Loucy (cell line): ENCODE data around the gene IVNS1ABP.

Experiments
- H2AFZ ChIP-seq: fragments of 200-600 bp; sonication (generic); 2 replicates; pipeline ENCODE4 v1.6.0; 2016; ENCODE audit warnings: antibody characterized with exemption, mild to moderate bottlenecking, low read length, moderate library complexity
- H3F3A ChIP-seq: fragments of 200-600 bp; 2 replicates; pipeline ENCODE4 v1.6.0; 2016; ENCODE audit warnings: antibody characterized with exemption, low read depth, mild to moderate bottlenecking
- H3K27me3 ChIP-seq: fragments of 200-600 bp; sonication (generic); 2 replicates; pipeline ENCODE4 v1.6.1; 2014; ENCODE audit warnings: low read length, mild to moderate bottlenecking; ENCODE audit not compliant: insufficient read depth, poor library complexity, severe bottlenecking
- H3K36me3 ChIP-seq: fragments of 200-600 bp; sonication (generic); 2 replicates; pipeline ENCODE4 v1.6.1; 2016; ENCODE audit warnings: low read length; ENCODE audit not compliant: insufficient read depth
- H3K4me1 ChIP-seq: fragments of 200-600 bp; sonication (generic); 2 replicates; pipeline ENCODE4 v1.5.1; 2014; ENCODE audit warnings: low read length, mild to moderate bottlenecking; ENCODE audit not compliant: insufficient read depth, poor library complexity, severe bottlenecking
- H3K4me2 ChIP-seq: fragments of 200-600 bp; sonication (generic); 2 replicates; pipeline ENCODE4 v1.6.0; 2014; ENCODE audit warnings: antibody characterized with exemption, low read length, low read depth, mild to moderate bottlenecking; ENCODE audit not compliant: poor library complexity, severe bottlenecking
- H3K4me3 ChIP-seq: fragments of 200-600 bp; sonication (generic); 2 replicates; pipeline ENCODE4 v1.5.1; 2014; ENCODE audit warnings: low read length, mild to moderate bottlenecking, mixed read lengths; ENCODE audit not compliant: poor library complexity, severe bottlenecking
- H3K79me2 ChIP-seq: fragments of 200-600 bp; sonication (generic); 2 replicates; pipeline ENCODE4 v1.6.1; 2014; ENCODE audit warnings: low read length; ENCODE audit not compliant: insufficient read depth
- H3K9ac ChIP-seq: fragments of 200-600 bp; sonication (generic); 2 replicates; pipeline ENCODE4 v1.6.0; 2014; ENCODE audit warnings: mild to moderate bottlenecking, low read depth, low read length, moderate library complexity; ENCODE audit not compliant: poor library complexity, severe bottlenecking
- H3K9me2 ChIP-seq: fragments of 200-600 bp; sonication (generic); replicated peaks from 2 replicates; pipeline ENCODE4 v1.6.1; 2016; ENCODE audit warnings: low read depth, low read length, mixed read lengths
- H3K9me3 ChIP-seq: fragments of 200-600 bp; sonication (generic); 2 replicates; pipeline ENCODE4 v1.6.1; 2014; ENCODE audit warnings: mild to moderate bottlenecking, antibody characterized with exemption, low read length, low read depth; ENCODE audit not compliant: insufficient read depth
- H4K20me1 ChIP-seq: fragments of 200-600 bp; sonication (generic); 2 replicates; pipeline ENCODE4 v1.6.0; 2014; ENCODE audit warnings: antibody characterized with exemption, low read length, mild to moderate bottlenecking; ENCODE audit not compliant: insufficient read depth, poor library complexity, severe bottlenecking
- EZH2phosphoT487 ChIP-seq: fragments of 200-600 bp; IDR thresholded peaks from 2 replicates; pipeline ENCODE4 v1.6.1; 2018; ENCODE audit warnings: antibody characterized with exemption, mild to moderate bottlenecking, moderate library complexity, borderline replicate concordance
- TF ChIP-seq, protein P1 (sequence below): fragments of 200-600 bp; sonication (generic); conservative IDR thresholded peaks from 2 replicates; pipeline ENCODE4 v1.5.1; 2014; ENCODE audit warnings: mild to moderate bottlenecking, antibody characterized with exemption, low read length

Gene IVNS1ABP

DNA sequence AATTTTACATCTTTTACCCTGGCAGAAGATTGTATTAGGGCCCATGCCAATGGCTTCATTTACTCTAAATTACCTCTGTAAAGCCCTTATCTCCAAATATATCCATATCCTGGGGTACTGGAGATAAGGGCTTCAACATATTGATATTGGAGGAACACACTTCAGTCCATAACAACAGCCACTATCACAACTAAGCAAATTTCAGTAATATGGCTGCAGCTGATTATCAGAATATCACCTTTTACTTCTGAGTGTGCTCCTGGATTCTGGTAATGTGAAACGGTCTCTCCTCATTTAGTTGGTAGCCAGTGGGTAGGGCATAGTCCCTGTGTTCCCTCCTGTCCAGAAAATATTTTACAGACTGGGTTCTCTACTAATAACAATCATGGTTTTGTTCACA is 53.3 kb downstream of the IVNS1ABP start:
- H3K27me3 ChIP-seq: no peaks in the 10 kb centered on the region
- TF ChIP-seq, protein P1, sequence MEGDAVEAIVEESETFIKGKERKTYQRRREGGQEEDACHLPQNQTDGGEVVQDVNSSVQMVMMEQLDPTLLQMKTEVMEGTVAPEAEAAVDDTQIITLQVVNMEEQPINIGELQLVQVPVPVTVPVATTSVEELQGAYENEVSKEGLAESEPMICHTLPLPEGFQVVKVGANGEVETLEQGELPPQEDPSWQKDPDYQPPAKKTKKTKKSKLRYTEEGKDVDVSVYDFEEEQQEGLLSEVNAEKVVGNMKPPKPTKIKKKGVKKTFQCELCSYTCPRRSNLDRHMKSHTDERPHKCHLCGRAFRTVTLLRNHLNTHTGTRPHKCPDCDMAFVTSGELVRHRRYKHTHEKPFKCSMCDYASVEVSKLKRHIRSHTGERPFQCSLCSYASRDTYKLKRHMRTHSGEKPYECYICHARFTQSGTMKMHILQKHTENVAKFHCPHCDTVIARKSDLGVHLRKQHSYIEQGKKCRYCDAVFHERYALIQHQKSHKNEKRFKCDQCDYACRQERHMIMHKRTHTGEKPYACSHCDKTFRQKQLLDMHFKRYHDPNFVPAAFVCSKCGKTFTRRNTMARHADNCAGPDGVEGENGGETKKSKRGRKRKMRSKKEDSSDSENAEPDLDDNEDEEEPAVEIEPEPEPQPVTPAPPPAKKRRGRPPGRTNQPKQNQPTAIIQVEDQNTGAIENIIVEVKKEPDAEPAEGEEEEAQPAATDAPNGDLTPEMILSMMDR: no peak
- no peak for TF ChIP-seq EZH2phosphoT487
- no peak overlapping the region for H3K4me2 ChIP-seq
- H3K9me2 ChIP-seq: no peaks in the 10 kb centered on the region
- H3K36me3 ChIP-seq: no peaks in the 10 kb centered on the region
- no peaks in the 10 kb centered on the region for H3K79me2 ChIP-seq
- no peaks in the 10 kb centered on the region for H3F3A ChIP-seq
- no peak overlapping the region for H2AFZ ChIP-seq
- no peaks in the 10 kb centered on the region for H4K20me1 ChIP-seq
- no peak overlapping the region for H3K4me3 ChIP-seq
- H3K4me1 ChIP-seq: no peaks in the 10 kb centered on the region
- no peak overlapping the region for H3K9ac ChIP-seq
- H3K9me3 ChIP-seq: no peaks in the 10 kb centered on the region

DNA sequence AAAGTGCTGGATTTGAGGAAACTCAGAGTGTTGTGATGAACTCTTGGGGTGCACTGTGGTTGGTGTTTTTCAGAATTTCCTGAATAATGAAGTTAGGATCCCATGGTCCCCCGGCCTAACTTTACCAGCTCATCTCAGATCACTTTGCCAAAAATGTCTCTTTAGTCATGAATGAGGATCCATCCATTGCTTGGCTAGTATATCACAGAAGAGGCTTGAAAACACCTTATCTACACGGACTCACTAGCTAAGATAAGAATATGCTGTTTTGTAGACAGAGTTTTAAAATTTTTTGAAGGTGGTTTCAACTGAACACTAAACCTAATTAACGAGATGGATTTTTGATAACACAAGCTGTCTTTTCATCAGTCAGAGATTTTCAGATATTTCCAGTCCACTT is 53.8 kb downstream of the IVNS1ABP start:
- H3K36me3 ChIP-seq: no peaks in the 10 kb centered on the region
- H3K9ac ChIP-seq: no peak overlapping the region
- no peaks in the 10 kb centered on the region for H3K9me2 ChIP-seq
- no peak overlapping the region for H2AFZ ChIP-seq
- H3K4me3 ChIP-seq: no peak overlapping the region
- no peaks in the 10 kb centered on the region for H4K20me1 ChIP-seq
- no peaks in the 10 kb centered on the region for H3K27me3 ChIP-seq
- peaks cover 4% of the 10 kb centered on the region; the same call in 1 of the 2 replicates for H3K79me2 ChIP-seq
- H3K4me2 ChIP-seq: no peak overlapping the region
- H3F3A ChIP-seq: no peaks in the 10 kb centered on the region
- no peak for TF ChIP-seq EZH2phosphoT487
- TF ChIP-seq, protein P1: no peak
- H3K4me1 ChIP-seq: peaks cover 3% of the 10 kb centered on the region
- no peaks in the 10 kb centered on the region for H3K9me3 ChIP-seq

DNA sequence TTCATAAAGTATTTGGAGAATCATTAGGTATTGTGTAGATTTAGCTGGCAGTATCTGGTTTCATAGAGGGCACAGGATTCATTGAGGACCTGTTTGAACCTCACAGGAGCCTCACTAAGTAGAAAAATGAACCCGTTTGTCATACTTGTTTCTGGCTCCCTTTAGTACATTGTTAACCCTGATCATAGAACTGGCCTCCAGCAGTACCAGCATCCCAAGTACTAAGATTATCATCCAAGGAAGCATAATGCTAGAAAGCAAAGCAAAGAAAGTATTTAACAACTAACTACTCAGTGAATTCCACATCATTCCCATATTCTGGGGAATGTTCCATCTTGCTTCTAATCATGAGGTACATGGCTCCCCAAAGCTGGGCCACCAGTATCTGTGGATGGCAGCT is 54.9 kb downstream of the IVNS1ABP start:
- Histone ChIP-seq H3K27me3 (no peaks in the 10 kb centered on the region), H2AFZ (no peak overlapping the region), H3F3A (no peaks in the 10 kb centered on the region), H3K9ac (no peak overlapping the region), H3K4me1 (peaks cover 10% of the 10 kb centered on the region), H3K9me2 (no peaks in the 10 kb centered on the region), H3K79me2 (peaks cover 9% of the 10 kb centered on the region), H3K9me3 (no peaks in the 10 kb centered on the region), H3K4me3 (no peak overlapping the region), H4K20me1 (no peaks in the 10 kb centered on the region), H3K36me3 (no peaks in the 10 kb centered on the region), H3K4me2 (no peak overlapping the region)
- TF ChIP-seq EZH2phosphoT487: no peak
- TF ChIP-seq, protein P1: no peak
